Suprapubic skin (tissue), 3 donors: ENCODE data around the gene GRM5.

Experiments
- POLR2A ChIP-seq, 2 donors: fragments of 450-650 bp; IDR thresholded peaks; one replicate each; pipeline ENCODE4 v1.6.1; 2017; ENCODE audit warnings: antibody characterized with exemption in 2 of 2, mild to moderate bottlenecking in 2 of 2, moderate library complexity in 2 of 2
- TF ChIP-seq, protein P1 (sequence below), 2 donors: fragments of 200-600 bp in 1 of 2; fragments of 450-650 bp in 1 of 2; sonication (generic) in 1 of 2; IDR thresholded peaks; one replicate each; pipeline ENCODE4 v1.5.1; 2016 to 2019; ENCODE audit warnings: antibody characterized with exemption in 2 of 2, mild to moderate bottlenecking in 1 of 2, moderate library complexity in 1 of 2

DNA sequence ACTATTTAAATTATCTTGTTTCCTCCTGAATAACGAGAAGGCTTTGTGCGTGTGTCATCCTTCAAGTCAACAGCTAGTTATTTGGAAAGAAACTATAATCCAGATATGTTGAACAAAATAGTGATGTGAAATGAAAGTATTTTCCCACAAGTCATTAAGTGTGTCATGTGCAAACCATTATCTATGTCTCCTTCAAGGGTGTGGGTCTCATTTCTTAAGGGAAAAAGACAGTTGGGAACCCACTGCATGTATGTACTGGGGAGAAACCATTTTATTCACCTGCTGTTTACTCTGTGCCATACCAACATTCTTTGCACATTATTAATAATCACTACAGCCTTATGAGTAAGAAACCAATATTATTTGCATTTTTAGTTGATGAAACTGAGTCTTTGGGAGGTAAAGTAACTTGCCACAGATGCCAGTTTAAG, 582.9 kb downstream of the GRM5 start:
- no peak for TF ChIP-seq POLR2A (IDR thresholded peaks at IDR 0.05)
- TF ChIP-seq, protein P1, sequence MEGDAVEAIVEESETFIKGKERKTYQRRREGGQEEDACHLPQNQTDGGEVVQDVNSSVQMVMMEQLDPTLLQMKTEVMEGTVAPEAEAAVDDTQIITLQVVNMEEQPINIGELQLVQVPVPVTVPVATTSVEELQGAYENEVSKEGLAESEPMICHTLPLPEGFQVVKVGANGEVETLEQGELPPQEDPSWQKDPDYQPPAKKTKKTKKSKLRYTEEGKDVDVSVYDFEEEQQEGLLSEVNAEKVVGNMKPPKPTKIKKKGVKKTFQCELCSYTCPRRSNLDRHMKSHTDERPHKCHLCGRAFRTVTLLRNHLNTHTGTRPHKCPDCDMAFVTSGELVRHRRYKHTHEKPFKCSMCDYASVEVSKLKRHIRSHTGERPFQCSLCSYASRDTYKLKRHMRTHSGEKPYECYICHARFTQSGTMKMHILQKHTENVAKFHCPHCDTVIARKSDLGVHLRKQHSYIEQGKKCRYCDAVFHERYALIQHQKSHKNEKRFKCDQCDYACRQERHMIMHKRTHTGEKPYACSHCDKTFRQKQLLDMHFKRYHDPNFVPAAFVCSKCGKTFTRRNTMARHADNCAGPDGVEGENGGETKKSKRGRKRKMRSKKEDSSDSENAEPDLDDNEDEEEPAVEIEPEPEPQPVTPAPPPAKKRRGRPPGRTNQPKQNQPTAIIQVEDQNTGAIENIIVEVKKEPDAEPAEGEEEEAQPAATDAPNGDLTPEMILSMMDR (IDR thresholded peaks at IDR 0.05), result no peak
